GM12878 (cell line): ENCODE measurements around the gene IFNGR2. TPM values are rescaled to one million over a fixed set of nuclear protein-coding genes. Genes with fewer than 3 reads are reported as not detected.

Experiments
- BACH1 ChIP-seq: fragments of 450-650 bp; IDR thresholded peaks from 2 replicates; pipeline ENCODE4 v1.6.1; 2017; ENCODE audit warnings: mild to moderate bottlenecking, borderline replicate concordance
- BCLAF1 ChIP-seq: fragments of 450-650 bp; IDR thresholded peaks from 2 replicates; pipeline ENCODE4 v1.6.1; 2017; ENCODE audit warnings: antibody characterized with exemption, mild to moderate bottlenecking, moderate library complexity
- CBFB ChIP-seq: IDR thresholded peaks from 2 replicates; pipeline ENCODE4 v1.6.1; 2016; ENCODE audit warnings: antibody characterized with exemption, low read depth
- CBX3 ChIP-seq: fragments of 200-600 bp; sonication (generic); IDR thresholded peaks from 2 replicates; pipeline ENCODE4 v1.6.1; 2016; ENCODE audit warnings: low read depth, borderline replicate concordance
- CREM ChIP-seq: IDR thresholded peaks from 2 replicates; pipeline ENCODE4 v1.6.1; 2014; ENCODE audit warnings: antibody characterized with exemption, low read depth
- DPF2 ChIP-seq: fragments of 450-650 bp; IDR thresholded peaks from 2 replicates; pipeline ENCODE4 v1.6.1; 2017; ENCODE audit warnings: mild to moderate bottlenecking
- FOXM1 ChIP-seq: IDR thresholded peaks from 2 replicates; pipeline ENCODE4 v1.6.1; 2012; ENCODE audit warnings: low read depth, mild to moderate bottlenecking, inconsistent platforms, low read length, moderate library complexity
- GABPA ChIP-seq: IDR thresholded peaks from 2 replicates; pipeline ENCODE4 v1.6.1; 2014; ENCODE audit warnings: antibody characterized with exemption, low read depth, mild to moderate bottlenecking, inconsistent platforms
- GATAD2B ChIP-seq: fragments of 450-650 bp; conservative IDR thresholded peaks from 2 replicates; pipeline ENCODE4 v1.6.1; 2017; ENCODE audit warnings: low read depth, mild to moderate bottlenecking, moderate library complexity
- MYC ChIP-seq: IDR thresholded peaks from 2 replicates; pipeline ENCODE4 v1.6.1; 2011; ENCODE audit warnings: mild to moderate bottlenecking, low read length, moderate library complexity, inconsistent platforms; ENCODE audit not compliant: insufficient read depth, insufficient replicate concordance, insufficient read length, severe bottlenecking
- NFXL1 ChIP-seq: fragments of 450-650 bp; IDR thresholded peaks from 2 replicates; pipeline ENCODE4 v1.6.1; 2017; ENCODE audit warnings: antibody characterized with exemption, mild to moderate bottlenecking, borderline replicate concordance
- PAX5 ChIP-seq: IDR thresholded peaks from 2 replicates; pipeline ENCODE4 v1.6.1; 2011; ENCODE audit warnings: low read depth, low read length, borderline replicate concordance
- RBBP5 ChIP-seq: fragments of 200-600 bp; sonication (generic); conservative IDR thresholded peaks from 2 replicates; pipeline ENCODE4 v1.6.1; 2016
- SMARCA5 ChIP-seq: fragments of 450-650 bp; IDR thresholded peaks from 2 replicates; pipeline ENCODE4 v1.6.1; 2017; ENCODE audit warnings: mild to moderate bottlenecking
- WRNIP1 ChIP-seq: IDR thresholded peaks from 2 replicates; pipeline ENCODE4 v1.6.1; 2011; ENCODE audit warnings: low read depth, low read length, improper control_type of control experiment, borderline replicate concordance
- polyA plus RNA-seq, 11 experiments: library from polyadenylated mRNA; depleted of rRNA in 4 of 11; unstranded in 6 of 11; stranded (reverse) in 5 of 11; fragments of >200 nt; fragmentation: Nextera tagmentation in 4 of 11; fragmentation: Illumina TruSeq in 1 of 11; extraction: Ambion mirVana in 4 of 11; extraction: Trizol in 1 of 11; gene quantifications; 1 replicate in 1 of 11; 2 replicates in 10 of 11; pipeline versions ENCODE4 v1.2.1 to v1.2.3, GENCODE V29; 2011 to 2016; ENCODE audit warnings: inconsistent platforms in 2 of 11, missing spikeins in 2 of 11, low read depth in 1 of 11
- total RNA-seq, 4 experiments: library from RNA; depleted of rRNA in 3 of 4; stranded (reverse); fragments of >200 nt in 3 of 4; fragmentation: Illumina TruSeq in 1 of 4; extraction: Trizol in 1 of 4; gene quantifications; 2 replicates each; pipeline versions ENCODE4 v1.2.1 to v1.2.3, GENCODE V29; 2013 to 2021
- TF ChIP-seq, protein P1 (sequence below): fragments of 150-350 bp; IDR thresholded peaks from 2 replicates; pipeline ENCODE4 v1.6.1; 2014; ENCODE audit warnings: mild to moderate bottlenecking, low read depth, low read length
- TF ChIP-seq, protein P2 (sequence below): fragments of 450-650 bp; conservative IDR thresholded peaks from 2 replicates; pipeline ENCODE4 v1.6.1; 2017; ENCODE audit warnings: mild to moderate bottlenecking, moderate library complexity
- TF ChIP-seq, protein P3 (sequence below): fragments of 450-650 bp; formaldehyde crosslinking; IDR thresholded peaks from 2 replicates; pipeline ENCODE4 v1.4.0; 2020; ENCODE audit warnings: mild to moderate bottlenecking, moderate library complexity

IFNGR2 gene
- total and polyA plus RNA-seq, 10 of the 15 experiments (the other 5 are each of a cell fraction or from before 2014, with no cell fraction given) = 23.6 to 98.8 (median 77.0) TPM

DNA sequence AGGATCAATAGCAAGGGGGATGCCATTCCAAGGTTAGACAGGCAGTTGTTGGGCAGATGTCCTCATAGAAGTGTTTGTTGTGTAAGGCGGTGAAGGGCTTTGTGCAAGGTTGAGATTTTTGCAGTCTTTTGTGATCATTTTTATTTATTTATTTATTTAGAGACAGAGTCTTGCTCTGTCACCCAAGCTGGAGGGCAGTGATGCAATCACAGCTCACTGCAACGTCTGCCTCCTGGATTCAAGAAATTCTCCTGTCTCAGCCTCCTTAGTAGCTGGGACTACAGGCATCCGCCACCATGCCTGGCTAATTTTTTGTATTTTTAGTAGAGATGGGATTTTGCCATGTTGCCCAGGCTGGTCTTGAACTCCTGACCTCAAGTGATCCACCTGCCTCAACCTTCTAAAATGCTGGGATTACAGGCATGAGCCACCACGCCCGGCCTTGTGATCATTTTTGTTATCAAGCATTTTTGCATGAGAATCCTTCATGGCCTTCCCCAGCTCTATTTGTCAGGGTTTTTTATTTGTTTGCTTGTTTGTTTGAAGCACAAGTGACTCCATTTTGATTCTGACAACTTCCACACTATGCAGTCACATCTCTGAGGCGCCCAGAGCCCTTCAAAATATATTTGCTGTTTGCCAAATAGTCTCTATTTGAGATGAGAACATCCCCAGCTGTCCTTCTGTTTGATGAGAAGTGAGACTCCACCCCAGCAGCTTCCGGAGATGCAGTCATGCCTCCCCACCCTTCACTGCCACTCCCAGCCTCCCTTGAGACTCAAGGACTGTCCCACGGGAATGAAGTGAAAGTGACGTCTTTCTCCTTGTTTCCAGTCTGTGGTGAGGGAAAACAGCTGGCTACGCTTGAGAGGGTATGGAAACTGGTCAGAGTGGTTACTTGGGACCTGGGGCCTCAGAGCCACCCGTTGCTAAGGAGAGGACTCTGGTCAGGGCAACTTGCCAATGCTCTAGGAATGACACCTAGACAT is 38.6 kb downstream of the IFNGR2 start (continued):
- TF ChIP-seq, protein P1, sequence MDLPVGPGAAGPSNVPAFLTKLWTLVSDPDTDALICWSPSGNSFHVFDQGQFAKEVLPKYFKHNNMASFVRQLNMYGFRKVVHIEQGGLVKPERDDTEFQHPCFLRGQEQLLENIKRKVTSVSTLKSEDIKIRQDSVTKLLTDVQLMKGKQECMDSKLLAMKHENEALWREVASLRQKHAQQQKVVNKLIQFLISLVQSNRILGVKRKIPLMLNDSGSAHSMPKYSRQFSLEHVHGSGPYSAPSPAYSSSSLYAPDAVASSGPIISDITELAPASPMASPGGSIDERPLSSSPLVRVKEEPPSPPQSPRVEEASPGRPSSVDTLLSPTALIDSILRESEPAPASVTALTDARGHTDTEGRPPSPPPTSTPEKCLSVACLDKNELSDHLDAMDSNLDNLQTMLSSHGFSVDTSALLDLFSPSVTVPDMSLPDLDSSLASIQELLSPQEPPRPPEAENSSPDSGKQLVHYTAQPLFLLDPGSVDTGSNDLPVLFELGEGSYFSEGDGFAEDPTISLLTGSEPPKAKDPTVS = no peak
- TF ChIP-seq RBBP5 (no peak), FOXM1 (peak; percentile 96), BCLAF1 (no peak), GABPA (0 out of 2 replicates have a peak, but pooled peaks have one; percentile 6), PAX5 (peak; percentile 95), DPF2 (peak; percentile 75; the same call in 1 of the 2 replicates), MYC (no peak), BACH1 (no peak), WRNIP1 (no peak), SMARCA5 (no peak), GATAD2B (peak; percentile 99), NFXL1 (no peak), CBX3 (no peak), CREM (peak; percentile 85), CBFB (peak; percentile 82)
- TF ChIP-seq, protein P2, sequence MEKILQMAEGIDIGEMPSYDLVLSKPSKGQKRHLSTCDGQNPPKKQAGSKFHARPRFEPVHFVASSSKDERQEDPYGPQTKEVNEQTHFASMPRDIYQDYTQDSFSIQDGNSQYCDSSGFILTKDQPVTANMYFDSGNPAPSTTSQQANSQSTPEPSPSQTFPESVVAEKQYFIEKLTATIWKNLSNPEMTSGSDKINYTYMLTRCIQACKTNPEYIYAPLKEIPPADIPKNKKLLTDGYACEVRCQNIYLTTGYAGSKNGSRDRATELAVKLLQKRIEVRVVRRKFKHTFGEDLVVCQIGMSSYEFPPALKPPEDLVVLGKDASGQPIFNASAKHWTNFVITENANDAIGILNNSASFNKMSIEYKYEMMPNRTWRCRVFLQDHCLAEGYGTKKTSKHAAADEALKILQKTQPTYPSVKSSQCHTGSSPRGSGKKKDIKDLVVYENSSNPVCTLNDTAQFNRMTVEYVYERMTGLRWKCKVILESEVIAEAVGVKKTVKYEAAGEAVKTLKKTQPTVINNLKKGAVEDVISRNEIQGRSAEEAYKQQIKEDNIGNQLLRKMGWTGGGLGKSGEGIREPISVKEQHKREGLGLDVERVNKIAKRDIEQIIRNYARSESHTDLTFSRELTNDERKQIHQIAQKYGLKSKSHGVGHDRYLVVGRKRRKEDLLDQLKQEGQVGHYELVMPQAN = no peak
- TF ChIP-seq, protein P3, sequence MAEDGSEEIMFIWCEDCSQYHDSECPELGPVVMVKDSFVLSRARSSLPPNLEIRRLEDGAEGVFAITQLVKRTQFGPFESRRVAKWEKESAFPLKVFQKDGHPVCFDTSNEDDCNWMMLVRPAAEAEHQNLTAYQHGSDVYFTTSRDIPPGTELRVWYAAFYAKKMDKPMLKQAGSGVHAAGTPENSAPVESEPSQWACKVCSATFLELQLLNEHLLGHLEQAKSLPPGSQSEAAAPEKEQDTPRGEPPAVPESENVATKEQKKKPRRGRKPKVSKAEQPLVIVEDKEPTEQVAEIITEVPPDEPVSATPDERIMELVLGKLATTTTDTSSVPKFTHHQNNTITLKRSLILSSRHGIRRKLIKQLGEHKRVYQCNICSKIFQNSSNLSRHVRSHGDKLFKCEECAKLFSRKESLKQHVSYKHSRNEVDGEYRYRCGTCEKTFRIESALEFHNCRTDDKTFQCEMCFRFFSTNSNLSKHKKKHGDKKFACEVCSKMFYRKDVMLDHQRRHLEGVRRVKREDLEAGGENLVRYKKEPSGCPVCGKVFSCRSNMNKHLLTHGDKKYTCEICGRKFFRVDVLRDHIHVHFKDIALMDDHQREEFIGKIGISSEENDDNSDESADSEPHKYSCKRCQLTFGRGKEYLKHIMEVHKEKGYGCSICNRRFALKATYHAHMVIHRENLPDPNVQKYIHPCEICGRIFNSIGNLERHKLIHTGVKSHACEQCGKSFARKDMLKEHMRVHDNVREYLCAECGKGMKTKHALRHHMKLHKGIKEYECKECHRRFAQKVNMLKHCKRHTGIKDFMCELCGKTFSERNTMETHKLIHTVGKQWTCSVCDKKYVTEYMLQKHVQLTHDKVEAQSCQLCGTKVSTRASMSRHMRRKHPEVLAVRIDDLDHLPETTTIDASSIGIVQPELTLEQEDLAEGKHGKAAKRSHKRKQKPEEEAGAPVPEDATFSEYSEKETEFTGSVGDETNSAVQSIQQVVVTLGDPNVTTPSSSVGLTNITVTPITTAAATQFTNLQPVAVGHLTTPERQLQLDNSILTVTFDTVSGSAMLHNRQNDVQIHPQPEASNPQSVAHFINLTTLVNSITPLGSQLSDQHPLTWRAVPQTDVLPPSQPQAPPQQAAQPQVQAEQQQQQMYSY (CRISPR knock-in tag) = peak; percentile 95
